22Rv1 (cell line): Measurements from ENCODE around the gene PATJ.

Source experiments
- ZFX ChIP-seq: fragments of 450-650 bp; IDR thresholded peaks from 2 replicates; pipeline ENCODE4 v1.6.1; 2017; ENCODE audit warnings: antibody characterized with exemption, borderline replicate concordance
- TF ChIP-seq, protein P1 (sequence below): fragments of 450-650 bp; IDR thresholded peaks from 2 replicates; pipeline ENCODE4 v1.5.1; 2017; ENCODE audit warnings: mild to moderate bottlenecking

DNA sequence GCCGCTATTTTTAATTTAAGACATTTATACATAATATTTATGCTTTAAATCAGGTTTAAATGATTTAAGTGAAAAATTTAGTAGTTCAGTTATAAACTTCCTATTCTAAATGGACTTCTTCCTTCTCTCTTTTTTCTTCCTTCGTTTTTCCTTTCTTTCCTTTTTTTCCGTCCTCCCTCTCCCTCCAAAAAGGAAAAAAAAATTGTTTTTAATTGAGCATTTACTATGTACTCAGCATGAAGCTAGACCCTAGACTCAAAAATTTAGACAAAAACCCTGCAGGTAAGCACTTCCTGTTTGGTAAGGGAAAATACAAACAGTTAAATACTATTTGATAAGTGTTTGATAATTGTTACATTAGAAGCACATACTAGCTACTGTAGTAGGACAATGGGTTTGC lies 14.7 kb upstream of the PATJ start:
- TF ChIP-seq, protein P1, sequence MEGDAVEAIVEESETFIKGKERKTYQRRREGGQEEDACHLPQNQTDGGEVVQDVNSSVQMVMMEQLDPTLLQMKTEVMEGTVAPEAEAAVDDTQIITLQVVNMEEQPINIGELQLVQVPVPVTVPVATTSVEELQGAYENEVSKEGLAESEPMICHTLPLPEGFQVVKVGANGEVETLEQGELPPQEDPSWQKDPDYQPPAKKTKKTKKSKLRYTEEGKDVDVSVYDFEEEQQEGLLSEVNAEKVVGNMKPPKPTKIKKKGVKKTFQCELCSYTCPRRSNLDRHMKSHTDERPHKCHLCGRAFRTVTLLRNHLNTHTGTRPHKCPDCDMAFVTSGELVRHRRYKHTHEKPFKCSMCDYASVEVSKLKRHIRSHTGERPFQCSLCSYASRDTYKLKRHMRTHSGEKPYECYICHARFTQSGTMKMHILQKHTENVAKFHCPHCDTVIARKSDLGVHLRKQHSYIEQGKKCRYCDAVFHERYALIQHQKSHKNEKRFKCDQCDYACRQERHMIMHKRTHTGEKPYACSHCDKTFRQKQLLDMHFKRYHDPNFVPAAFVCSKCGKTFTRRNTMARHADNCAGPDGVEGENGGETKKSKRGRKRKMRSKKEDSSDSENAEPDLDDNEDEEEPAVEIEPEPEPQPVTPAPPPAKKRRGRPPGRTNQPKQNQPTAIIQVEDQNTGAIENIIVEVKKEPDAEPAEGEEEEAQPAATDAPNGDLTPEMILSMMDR, result no peak
- TF ChIP-seq ZFX, result no peak
